HEK293T (cell line): Measurements from ENCODE around the gene RASL11A.

ENCODE experiments used
- BHLHE40 ChIP-seq: fragments of 450-650 bp; IDR thresholded peaks from 2 replicates; pipeline ENCODE4 v1.6.1; 2016; ENCODE audit warnings: mild to moderate bottlenecking, moderate library complexity, borderline replicate concordance
- ELF4 ChIP-seq: fragments of 450-650 bp; IDR thresholded peaks from 2 replicates; pipeline ENCODE4 v1.6.1; 2017; ENCODE audit warnings: antibody characterized with exemption
- FOXA1 ChIP-seq: fragments of 450-650 bp; IDR thresholded peaks from 2 replicates; pipeline ENCODE4 v1.6.1; 2016; ENCODE audit warnings: mild to moderate bottlenecking
- FOXK2 ChIP-seq: fragments of 450-650 bp; IDR thresholded peaks from 2 replicates; pipeline ENCODE4 v1.6.1; 2016; ENCODE audit warnings: mild to moderate bottlenecking
- FOXM1 ChIP-seq: fragments of 450-650 bp; IDR thresholded peaks from 2 replicates; pipeline ENCODE4 v1.6.1; 2017; ENCODE audit warnings: mild to moderate bottlenecking, borderline replicate concordance
- HDGF ChIP-seq: fragments of 450-650 bp; IDR thresholded peaks from 2 replicates; pipeline ENCODE4 v1.6.1; 2017; ENCODE audit warnings: antibody characterized with exemption, borderline replicate concordance
- L3MBTL2 ChIP-seq: fragments of 450-650 bp; conservative IDR thresholded peaks from 2 replicates; pipeline ENCODE4 v1.6.1; 2016; ENCODE audit warnings: mild to moderate bottlenecking
- NFRKB ChIP-seq: fragments of 450-650 bp; IDR thresholded peaks from 2 replicates; pipeline ENCODE4 v1.6.1; 2016; ENCODE audit warnings: mild to moderate bottlenecking, moderate library complexity
- SP1 ChIP-seq: fragments of 450-650 bp; IDR thresholded peaks from 2 replicates; pipeline ENCODE4 v1.6.1; 2017
- SUZ12 ChIP-seq: fragments of 450-650 bp; IDR thresholded peaks from 2 replicates; pipeline ENCODE4 v1.6.1; 2016; ENCODE audit warnings: mild to moderate bottlenecking
- TARDBP ChIP-seq: fragments of 450-650 bp; IDR thresholded peaks from 2 replicates; pipeline ENCODE4 v1.6.1; 2016
- TF ChIP-seq, protein P1 (sequence below): fragments of 450-650 bp; IDR thresholded peaks from 2 replicates; pipeline ENCODE4 v1.6.1; 2016

DNA sequence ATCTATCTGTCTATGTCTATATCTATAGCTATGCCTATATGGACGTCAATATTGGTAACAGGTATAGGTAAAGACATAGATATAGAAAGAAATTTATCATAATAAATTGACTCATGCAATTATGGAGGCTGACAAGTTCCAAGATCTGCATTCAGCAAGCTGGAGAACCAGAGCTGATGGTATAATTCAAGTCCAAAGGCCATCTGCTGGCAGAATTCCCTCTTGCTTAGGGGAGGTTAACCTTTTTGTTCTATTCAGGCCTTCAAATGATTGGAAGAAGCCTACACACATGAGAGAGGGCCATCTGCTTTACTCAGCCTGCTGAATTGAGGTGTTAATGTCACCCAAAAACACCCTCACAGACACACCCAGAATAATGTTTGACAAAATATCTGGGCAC is 10.8 kb downstream of the RASL11A start:
- TF ChIP-seq FOXM1 (no peak), SUZ12 (no peak), FOXK2 (no peak), SP1 (no peak), BHLHE40 (no peak), HDGF (no peak), ELF4 (no peak), TARDBP (no peak), L3MBTL2 (no peak), FOXA1 (no peak), NFRKB (no peak)
- TF ChIP-seq, protein P1, sequence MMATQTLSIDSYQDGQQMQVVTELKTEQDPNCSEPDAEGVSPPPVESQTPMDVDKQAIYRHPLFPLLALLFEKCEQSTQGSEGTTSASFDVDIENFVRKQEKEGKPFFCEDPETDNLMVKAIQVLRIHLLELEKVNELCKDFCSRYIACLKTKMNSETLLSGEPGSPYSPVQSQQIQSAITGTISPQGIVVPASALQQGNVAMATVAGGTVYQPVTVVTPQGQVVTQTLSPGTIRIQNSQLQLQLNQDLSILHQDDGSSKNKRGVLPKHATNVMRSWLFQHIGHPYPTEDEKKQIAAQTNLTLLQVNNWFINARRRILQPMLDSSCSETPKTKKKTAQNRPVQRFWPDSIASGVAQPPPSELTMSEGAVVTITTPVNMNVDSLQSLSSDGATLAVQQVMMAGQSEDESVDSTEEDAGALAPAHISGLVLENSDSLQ: no peak
